ENCODE data around the gene PLEKHG1.

PLEKHG1 gene

DNA sequence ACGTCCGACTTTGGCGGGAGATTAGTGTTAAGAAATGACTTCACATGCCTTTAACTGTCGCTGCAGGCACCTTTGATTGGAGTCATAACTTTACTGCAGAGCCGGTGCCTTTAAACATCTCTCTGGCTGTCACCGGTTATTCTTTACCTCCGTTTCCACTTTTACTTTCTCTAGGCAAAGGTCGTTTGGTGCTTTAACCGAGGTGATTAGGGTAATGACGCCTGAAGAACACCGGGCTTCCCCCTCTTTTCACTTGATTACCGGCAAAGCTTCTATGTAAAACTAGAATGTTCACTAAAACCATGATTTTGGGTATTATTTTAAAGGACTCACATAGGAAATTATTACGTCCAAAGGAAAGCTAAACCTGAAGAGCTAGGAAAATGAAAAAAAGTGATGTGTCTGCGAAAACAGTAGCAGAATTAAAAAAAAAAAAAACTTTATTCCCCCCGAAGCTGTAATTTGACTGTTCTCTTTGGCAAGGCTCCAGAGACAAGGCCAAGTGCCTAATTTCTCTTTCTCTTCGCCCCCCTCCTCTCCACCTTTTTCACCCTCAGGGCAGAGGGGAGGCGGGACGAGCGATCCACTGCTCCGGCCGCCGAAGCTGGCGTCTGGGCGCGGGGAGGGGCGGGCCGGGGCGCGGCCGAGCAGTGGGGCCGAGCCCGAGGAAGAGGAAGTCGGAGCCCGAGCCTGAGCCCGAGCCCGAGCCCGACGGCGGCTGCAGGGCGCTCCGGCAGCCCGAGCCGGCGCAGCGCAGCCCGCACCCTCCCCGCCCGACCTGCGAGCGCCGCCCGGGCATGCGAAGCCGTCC is at the start of gene PLEKHG1:
TSS of gene PLEKHG1 (plus strand) at position 687 of the 811 bp plus-strand sequence. CDS start 133,797 bp downstream, outside the sequence.
- peak; percentile 64 for DNase-seq

DNA sequence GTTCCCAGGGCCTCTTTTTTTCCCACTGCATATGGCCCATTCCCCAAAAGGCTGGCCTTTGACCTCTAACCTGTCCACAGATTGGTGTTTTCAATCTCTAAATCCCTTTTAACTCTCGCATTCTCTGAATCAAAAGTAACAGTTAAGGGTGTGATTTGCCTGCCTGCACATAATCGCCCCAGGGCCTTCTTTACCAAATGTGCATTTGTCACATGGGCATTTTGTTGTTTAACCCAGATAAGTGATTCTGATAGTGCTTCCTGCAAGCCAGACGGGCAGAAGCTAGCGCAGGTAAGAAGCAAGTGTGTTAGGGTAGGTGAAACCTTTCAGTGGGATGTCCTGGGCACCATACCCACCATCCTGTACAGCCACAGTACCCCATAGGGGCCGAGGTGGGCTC is 49.4 kb upstream of the PLEKHG1 start:
- DNase-seq, result no peak

DNA sequence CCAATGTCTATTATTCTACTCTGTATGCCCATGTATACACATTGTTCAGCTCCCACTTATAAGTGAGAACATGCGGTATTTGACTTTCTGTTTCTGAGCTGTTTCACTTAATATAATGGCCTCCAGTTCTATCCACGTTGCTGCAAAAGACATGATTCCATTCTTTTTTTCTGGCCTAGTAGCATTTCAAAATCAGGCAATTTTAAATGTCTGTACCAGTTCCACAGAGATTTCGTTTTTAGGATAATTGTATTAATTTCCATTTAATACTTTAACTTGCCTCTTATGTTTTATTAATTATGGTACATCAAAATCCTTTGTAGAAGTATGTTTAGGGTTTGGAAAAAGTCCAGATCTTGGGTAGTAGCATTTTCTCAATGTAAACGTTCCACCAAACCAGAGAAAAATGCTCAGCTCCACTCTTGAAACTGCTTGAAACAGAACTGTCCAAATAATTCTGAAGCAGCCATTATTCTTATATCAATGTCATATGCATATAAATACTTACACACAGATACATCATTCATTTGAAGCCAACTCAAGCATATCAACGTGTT is 42.6 kb upstream of the PLEKHG1 start:
- DNase-seq, result no peak

DNA sequence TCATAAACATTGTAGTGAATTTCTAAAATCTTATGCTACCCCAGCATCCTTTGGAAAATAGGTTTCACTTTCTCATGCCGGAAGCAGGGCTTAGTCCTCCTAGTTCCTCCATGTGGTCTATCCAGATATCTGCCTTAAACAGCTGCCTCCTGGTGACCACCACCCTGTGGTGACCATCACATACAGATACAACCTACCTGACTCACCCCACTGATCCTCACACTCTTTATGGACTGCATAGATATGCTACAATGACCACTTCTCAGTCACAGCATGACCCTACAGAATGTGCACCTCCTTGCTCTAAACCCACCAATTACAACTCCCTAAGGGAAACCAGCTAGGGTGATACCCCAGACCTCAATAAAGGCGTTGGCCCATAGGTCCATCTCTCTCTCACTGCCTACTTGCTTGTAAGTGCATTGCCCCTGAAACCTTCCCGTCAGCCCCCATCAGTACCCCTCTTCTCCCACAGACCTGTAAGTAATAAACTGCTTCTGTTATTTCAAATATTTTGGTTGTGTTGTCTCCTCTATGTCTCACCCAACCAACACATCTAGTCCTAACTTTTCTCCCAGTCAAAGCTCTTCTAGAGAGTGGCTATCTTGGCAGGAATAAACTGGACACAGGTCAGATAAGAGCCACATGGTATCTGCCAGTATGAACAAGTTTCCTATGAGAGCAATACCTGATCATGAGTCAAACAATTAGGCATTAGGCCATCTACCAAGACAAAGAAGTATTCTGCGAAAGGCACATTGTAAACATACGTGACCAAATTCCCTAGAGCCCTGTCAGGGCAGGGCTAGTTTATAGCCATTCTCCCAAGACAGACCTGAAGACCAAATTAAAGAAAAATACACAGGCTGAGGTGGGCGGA is 39.4 kb upstream of the PLEKHG1 start:
- no peak for DNase-seq

DNA sequence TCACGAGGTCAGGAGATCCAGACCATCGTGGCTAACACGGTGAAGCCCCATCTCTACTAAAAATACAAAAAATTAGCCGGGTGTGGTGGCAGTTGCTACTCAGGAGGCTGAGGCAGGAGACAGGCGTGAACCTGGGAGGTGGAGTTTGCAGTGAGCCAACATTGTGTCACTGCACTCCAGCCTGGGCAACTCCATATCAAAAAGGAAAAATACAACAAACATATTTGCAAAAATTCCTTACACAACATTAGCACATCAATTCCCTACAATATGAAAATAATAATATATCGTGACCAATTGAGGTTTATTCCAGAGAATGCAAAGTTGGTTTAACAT is 38.8 kb upstream of the PLEKHG1 start:
- no peak for DNase-seq

DNA sequence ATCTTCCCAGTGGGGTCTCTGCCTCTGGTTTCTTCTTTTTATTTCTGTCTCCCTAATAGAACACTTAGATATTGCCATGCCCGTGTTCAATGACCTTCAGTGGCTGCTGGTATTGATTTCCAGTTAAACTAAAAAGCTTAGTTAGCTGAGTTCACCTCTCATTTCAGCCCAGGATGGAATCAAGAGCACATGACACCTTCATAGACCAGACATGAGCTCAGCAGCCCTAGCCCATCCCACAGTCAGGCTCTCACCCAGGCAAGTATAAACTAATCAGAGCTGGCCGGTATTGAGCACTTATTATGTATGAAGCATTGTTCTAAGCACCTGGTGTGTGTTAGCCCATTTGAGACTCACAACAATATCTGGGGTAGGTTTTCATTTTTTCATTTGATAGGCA is 33.7 kb upstream of the PLEKHG1 start:
- no peak for DNase-seq

DNA sequence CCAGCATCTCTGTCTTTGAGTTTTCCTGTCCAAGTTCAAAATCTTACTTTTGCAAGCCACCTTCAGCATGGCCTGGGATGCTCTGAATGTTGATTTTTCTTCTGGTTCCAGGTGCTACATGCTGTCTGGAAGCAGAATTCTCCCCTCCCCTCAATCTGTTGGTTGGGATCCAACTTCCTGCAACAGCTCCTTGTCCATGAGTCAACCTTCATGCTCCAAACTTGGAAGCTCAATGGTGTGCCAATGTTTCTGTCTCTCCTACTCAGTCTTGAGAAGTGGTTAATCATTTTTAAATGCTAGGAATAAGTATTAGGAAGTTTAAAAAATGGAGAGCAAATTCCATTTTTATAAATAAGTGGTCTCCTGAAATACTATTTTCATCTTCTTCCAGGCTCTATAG is 33.2 kb upstream of the PLEKHG1 start:
- DNase-seq, result no peak

DNA sequence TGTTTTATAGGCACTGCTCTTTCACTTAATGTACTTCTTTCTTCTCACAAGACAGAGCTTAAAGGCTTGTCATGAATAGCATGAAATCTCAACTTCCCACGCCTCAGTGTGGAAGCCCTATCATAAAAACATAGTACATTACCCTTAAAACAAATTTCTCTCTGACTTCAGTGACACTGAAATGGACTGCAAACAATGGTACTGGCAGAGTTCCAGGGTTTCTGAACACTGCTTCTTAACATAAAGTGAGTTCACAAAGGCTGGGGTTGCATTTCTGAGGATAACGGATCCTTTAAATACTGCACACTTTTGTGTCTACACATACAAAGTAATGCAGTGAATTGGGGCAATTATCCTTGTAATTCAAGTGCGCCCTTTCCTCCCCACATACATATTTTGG is 32.3 kb upstream of the PLEKHG1 start:
- DNase-seq, result no peak

DNA sequence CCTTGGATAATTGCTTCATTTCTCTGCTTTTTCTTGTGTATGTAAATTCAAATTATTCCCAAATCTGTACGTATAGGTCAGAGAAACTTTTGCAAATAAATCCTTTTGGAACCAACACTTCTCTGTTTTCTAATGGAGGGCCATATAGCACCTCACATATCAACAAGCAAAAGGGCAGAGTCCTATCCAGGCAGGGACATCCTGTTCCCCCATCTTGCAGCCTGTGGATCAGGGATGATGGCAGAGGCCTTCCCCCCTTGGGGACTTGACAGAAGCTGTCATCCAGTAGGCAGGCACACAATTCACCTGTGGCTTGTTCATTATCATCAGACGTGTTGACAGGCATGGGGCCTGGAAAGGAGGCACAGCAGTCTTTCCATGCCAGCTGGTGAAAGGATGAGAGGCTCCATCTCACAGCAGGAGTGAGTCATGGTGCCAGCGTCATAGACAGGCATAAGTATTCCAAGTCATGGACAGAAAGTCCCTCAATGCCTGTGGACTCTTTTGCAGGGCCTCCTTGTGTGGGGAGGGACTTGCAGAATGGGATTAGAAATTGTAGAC is 31.8 kb upstream of the PLEKHG1 start:
- peak; percentile 6 for DNase-seq

DNA sequence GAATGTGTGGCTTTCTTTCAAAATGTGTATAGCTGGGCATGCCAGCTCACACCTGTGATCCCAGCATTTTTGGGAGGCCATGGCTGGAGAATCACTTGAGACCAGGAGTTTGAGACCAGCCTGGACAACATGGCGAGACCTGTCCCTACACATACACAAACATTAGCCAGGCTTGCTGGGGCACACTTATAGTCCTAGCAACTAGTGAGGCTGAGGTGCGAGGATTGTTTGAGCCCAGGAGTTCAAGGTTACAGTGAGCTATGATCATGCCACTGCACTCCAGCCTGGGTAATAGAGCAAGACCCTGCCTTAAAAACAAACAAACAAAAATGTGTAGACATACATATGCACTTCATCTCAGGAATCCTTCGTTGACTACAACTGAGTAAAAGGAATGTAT is 31.1 kb upstream of the PLEKHG1 start:
- DNase-seq, result no peak

DNA sequence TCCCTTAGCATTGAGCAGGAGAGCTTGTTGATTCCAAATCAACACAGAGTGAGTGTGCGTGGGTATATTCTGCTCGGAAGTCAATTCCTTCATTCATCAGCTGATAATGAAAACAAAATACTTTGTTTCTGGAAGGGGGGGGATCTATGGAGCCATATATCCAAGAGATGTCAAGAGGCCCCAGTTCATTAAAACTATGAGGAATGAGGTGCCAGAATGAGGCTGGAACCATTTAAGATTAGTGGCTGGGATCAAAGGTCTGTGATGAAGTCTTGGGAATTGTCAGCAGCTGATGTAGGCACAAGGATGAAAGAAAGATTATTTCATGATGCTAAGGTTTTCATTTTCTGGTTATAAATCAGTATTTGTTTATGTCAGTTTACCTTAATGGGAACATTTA is 30.5 kb upstream of the PLEKHG1 start:
- no peak for DNase-seq

DNA sequence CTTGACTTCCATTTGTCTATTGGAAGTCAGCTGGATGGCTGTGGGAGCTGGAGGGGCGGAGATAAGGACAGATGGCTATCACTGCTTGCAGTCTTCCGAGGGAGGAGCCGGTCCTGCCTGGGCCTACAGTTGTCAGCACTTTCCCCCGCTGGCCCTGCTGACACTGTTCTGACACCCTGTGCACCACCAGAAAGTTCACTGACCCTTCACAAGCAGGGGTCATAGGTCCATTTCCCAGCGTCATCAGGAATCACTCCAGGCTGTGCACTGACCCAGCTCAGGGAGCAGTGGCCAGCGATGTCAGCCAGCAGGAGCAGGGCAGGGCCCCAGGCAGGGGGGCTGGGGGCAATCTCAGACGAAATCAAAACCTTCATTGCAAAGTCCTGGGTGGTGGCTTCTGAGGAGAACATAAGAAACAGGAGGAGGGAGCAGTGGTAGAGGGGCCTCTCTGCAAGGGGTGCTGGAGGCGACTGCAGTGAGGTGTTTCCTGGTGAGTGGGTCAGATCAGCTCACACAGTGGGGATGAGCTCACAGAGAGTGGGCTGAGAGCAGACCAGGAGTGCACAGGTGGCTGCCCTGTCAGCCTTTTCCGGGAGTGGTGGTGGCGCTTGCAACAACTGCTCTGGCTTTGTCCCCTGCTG is 26.5 kb upstream of the PLEKHG1 start:
- no peak for DNase-seq

DNA sequence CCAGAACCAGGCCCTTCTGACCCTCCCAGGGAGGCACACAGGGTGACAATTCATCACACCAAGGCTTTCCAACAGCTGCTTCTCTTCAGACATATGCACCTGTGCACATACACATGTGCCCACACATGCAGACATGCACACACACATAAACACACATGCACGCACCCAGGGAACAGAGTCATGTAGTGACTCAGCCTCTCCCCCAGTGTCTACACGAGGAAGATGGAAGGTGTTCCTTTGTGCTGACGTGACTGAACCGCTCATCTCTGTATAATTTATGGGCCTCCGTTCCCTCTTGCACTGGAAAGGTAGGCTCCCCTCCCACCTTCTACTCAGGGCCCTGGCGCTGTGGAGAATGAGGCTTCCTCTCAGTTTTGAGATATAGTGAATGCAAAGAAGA is 23.8 kb upstream of the PLEKHG1 start:
- DNase-seq, result no peak

DNA sequence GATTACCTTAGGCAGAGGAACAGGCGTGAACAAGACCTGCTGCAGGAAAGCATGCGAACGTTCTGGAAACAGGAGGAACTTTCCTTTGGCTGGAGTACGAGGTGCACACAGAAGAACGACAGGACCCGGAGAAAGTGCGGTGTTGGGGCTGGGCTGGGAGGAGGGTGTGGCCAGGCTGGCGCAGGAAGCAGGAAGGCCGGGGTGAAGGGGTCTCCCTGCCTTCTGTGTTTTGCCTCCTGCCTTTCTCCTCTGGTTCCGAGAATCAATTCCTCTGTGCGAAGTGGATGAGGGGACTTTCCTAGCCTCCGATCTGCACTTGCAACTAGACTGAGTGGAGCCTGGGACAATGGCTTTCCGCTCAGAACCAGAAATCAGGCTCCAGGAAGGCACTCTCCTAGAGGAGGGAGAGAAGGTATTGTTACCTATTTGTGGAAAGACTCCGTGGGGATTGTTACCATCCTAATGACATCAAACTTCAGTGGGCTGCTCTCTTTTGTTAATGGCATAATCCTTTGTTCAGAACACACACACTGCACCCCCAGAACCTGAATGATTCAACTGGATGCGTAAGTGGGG is 22.9 kb upstream of the PLEKHG1 start:
- no peak for DNase-seq

DNA sequence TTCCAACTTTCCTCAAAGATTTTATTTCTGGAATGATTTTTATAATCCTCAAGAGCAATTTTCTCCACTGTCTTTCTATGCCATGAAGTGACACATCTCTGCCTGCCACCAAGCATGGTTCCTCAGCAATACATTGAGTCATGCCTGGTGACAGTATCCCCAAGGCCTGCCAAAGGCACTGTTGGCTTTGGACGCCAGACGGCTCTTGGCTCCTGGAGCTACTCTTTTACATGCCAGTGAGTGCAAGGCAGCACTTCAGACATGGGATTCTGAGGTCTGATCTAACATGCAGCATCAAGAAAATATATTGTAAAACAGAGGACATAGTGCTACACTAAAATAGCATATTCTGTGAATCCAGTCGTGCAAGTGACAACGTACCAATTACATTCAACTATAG is 20.1 kb upstream of the PLEKHG1 start:
- DNase-seq, result no peak

DNA sequence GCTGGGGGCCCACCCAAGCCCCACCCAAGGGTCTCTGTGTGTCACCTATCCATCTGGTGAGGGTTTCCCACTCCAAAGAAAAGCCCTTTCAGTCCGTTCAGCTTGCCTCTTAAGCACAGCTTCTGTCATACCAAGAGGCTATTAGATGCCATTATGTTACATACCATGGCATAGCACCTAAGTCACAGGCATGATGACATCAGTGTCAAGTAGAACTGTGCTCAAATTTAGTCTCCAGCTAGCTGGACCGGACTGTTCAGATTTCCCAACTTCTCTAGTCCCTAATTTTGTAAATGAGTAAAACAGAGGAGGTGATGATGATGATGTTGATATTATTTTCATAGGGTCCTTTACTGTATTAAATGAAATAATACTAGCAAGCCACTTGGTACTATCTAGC is 19.2 kb upstream of the PLEKHG1 start:
- no peak for DNase-seq

DNA sequence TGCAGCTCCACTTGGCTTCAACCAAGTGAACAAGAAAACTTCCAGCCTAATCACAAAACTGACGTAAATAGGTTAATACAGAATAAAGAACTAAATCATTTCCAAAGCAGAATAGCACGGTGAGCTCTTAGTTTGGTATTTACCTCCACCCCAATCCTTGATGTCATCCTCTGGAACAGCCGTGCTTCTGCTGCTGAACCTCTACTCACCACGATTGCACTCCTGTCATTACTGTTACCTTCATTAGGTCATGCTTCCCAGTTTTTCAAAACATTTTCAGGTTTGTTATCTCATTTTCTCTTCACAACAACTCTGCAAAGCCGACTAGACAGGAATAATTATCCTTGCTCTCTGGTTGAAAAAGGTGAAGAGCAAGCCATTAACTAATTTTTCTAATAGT is 15.6 kb upstream of the PLEKHG1 start:
- DNase-seq, result no peak

DNA sequence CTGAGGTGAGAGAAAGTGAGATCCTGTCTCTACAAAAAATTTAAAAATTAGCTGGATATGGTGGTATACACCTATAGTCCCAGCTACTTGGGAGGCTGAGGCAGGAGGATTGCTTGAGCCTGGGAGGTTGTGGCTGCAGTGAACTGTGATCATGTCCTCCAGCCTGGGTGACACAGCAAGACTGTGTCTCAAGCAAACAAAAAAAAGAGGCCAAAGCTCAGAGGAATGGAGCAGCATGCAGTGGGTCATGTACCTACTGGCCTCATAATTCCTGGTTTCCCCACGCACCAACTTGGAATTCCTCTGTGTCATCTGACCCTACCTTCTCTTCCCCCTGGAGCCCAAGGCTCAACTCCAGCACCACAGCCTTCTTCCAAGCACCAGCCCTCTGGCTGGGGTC is 15.1 kb upstream of the PLEKHG1 start:
- no peak for DNase-seq

DNA sequence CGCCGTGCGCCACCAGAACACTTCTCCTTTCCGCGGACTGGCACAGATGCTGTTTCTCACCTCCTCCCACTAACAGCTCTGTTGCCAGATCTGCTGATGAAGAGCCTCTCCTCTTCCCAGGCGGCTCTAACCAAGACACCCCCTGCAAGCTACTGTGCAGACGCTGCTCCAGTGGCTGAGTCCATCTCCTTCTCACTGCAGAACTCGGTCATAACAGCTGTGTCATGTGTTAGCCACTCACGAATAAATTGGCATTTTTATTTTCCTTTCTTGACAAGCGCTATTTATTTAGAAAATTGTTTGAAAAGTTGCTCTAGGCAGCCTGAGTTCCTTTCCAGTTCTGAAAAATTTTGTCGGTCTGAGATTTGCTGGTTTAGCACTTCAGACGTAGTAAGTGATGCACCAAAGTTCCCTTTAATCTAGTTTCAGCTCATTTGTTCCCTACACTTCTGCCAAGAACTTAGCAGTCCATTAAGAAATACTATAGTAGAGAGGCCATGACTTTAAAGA is 12.8 kb upstream of the PLEKHG1 start:
- DNase-seq, result no peak

DNA sequence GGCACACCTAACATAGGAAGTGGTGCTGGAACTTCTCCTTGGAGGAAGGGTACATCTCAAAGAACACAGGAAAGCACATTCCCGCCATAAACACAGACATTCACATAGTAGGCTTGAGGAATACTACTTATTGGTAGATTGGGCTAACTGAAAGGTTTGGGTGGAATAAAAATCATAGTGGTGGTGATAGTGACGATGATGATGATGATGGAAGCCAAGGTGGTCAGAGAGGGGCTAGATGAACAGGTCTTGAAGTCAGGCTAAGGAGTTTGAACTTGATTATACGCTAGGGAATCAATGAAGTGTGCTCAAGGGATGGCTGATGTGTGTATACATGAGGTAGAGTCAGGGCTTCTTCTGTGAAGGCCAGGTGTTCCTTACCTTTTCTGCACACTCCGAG is 12.0 kb upstream of the PLEKHG1 start:
- DNase-seq, result no peak

DNA sequence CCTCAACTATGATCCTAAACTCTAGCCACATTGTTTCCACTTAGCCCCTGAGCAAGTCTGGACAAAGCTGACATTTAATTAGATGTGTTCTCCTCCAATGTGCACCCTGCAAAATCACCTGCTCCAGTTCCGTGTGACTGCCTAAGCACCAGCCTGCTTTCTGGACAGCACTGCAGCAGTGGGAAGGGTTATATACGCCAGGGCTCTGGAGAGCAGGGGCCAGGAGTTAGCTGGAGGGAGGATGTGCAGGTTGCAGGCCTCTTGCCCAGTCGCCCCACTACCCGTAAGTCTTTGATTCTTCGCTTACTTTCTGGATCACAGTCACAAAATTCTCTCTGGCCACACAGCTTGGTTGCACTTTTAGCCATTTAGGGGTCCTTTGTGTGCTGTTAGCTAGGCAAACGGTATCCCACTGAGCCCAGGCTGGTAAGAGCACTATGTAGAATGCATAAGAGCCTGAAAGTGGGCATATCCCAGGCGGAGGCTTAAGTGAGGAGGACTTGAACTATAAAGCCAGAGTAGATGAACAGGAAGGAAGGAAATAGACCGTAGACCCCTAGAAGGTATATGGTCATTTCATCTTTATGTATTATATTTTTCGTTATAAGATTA is 10.7 kb upstream of the PLEKHG1 start:
- DNase-seq, result no peak

DNA sequence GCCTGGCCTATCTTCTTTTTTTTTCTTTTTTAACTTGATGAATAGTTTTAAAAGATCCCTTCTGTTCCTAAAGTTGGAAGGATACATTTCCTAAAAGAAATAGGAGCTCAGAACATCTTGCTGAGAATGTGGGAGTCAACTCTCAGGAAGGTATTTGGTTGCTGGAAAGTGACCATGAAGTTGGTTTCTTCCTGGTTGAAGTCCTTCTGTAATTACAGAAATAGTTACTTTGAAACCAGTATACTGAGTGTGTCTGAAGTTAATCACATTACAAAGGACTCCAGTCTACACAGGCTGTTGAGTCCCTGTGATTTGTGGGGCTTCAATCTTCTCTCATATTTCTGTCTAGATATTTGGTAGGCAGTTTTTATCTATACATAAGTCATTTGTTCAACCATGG is 9.8 kb upstream of the PLEKHG1 start:
- no peak for DNase-seq

All from NCI-H226 (cell line).